ENCODE measurements around the gene ALG12. TPM values are rescaled to one million over a fixed set of nuclear protein-coding genes. Genes with fewer than 3 reads are reported as not detected.
A peak's percentile ranks its signal among the peaks of the same experiment; 100 is the strongest.

The ALG12 gene
- total and polyA plus RNA-seq, 2 experiments from 2014 or later, result 18.7 to 23.3 TPM

- no peaks in the 10 kb centered on the region for H3K79me2 ChIP-seq (replicated peaks; ENCODE audit: insufficient read depth)
- H3K27ac ChIP-seq (ENCODE audit: low read depth), result no peak overlapping the region
- H3K4me3 ChIP-seq, result no peak overlapping the region
- DNase-seq (ENCODE audit: low spot score) (no peak), ATAC-seq (no peak)
- no peak overlapping the region for H2AFZ ChIP-seq
- H3K27me3 Mint-ChIP-seq (ENCODE audit: insufficient read depth, low read depth, poor library complexity), result peaks cover 3% of the 10 kb centered on the region
- no peaks in the 10 kb centered on the region for H4K20me1 ChIP-seq (replicated peaks; ENCODE audit: insufficient read depth)
- no peaks in the 10 kb centered on the region for H3K9me3 Mint-ChIP-seq
- H3K27ac Mint-ChIP-seq, result no peak overlapping the region
- no peak for TF ChIP-seq CTCF (conservative IDR thresholded peaks at IDR 0.05; ENCODE audit: low read depth in 2 of 2)
- no peak for TF ChIP-seq NANOG (IDR thresholded peaks at IDR 0.05; ENCODE audit: borderline replicate concordance)
- no peak for TF ChIP-seq ZNF114 (CRISPR knock-in tag; IDR thresholded peaks at IDR 0.05)
- no peak for TF ChIP-seq EZH2 (IDR thresholded peaks at IDR 0.05; ENCODE audit: low read depth, unreplicated experiment)
- no peaks in the 10 kb centered on the region for H3K36me3 ChIP-seq (ENCODE audit: insufficient read depth)
- no peaks in the 10 kb centered on the region for H3K9me2 ChIP-seq (ENCODE audit: insufficient read depth)
- H3K4me1 Mint-ChIP-seq, result peaks cover 18% of the 10 kb centered on the region
- H3K4me2 ChIP-seq, result no peak overlapping the region
- H3K4me1 ChIP-seq (ENCODE audit: insufficient read depth), result peaks cover 10% of the 10 kb centered on the region; the same call in 1 of the 2 replicates
- H3K36me3 Mint-ChIP-seq (ENCODE audit: low read depth), result no peaks in the 10 kb centered on the region
- H3F3A ChIP-seq (replicated peaks; ENCODE audit: low read depth), result 0 out of 2 replicates have a peak, but pooled peaks cover 2% of the 10 kb centered on the region
- no peaks in the 10 kb centered on the region for H3K27me3 ChIP-seq (ENCODE audit: insufficient read depth)
- no peak overlapping the region for H3K4me3 Mint-ChIP-seq
These were observed 30.1 kb upstream of the ALG12 start for GRCh38 chr22:49948116-49948957.

GRCh38 chr22:49947296-49947622 lies 29.0 kb upstream of the ALG12 start:
- no peak overlapping the region for H3K27ac Mint-ChIP-seq
- peaks cover 16% of the 10 kb centered on the region for H3K4me1 Mint-ChIP-seq
- Histone ChIP-seq H3K4me3 (no peak overlapping the region), H4K20me1 (replicated peaks; ENCODE audit: insufficient read depth) (no peaks in the 10 kb centered on the region), H3K27ac (ENCODE audit: low read depth) (no peak overlapping the region), H3K36me3 (ENCODE audit: insufficient read depth) (no peaks in the 10 kb centered on the region), H3K79me2 (replicated peaks; ENCODE audit: insufficient read depth) (no peaks in the 10 kb centered on the region), H2AFZ (peak overlapping the region; percentile 72; the same call in 1 of the 2 replicates), H3K4me2 (0 out of 2 replicates have a peak overlapping the region, but pooled peaks have one; percentile 20), H3K9me2 (ENCODE audit: insufficient read depth) (no peaks in the 10 kb centered on the region), H3K4me1 (ENCODE audit: insufficient read depth) (peaks cover 10% of the 10 kb centered on the region; the same call in 1 of the 2 replicates), H3K27me3 (ENCODE audit: insufficient read depth) (no peaks in the 10 kb centered on the region), H3F3A (replicated peaks; ENCODE audit: low read depth) (0 out of 2 replicates have a peak, but pooled peaks cover 2% of the 10 kb centered on the region)
- DNase-seq (ENCODE audit: low spot score) (no peak), ATAC-seq (no peak; the same call in 2 of the 3 replicates)
- no peaks in the 10 kb centered on the region for H3K9me3 Mint-ChIP-seq
- no peaks in the 10 kb centered on the region for H3K36me3 Mint-ChIP-seq (ENCODE audit: low read depth)
- peaks cover 3% of the 10 kb centered on the region for H3K27me3 Mint-ChIP-seq (ENCODE audit: insufficient read depth, low read depth, poor library complexity)
- no peak overlapping the region for H3K4me3 Mint-ChIP-seq
- TF ChIP-seq POLR2AphosphoS5 (IDR thresholded peaks at IDR 0.05; ENCODE audit: low read depth) (no peak), STAT1 (IDR thresholded peaks at IDR 0.05; ENCODE audit: unreplicated experiment) (no peak), CREB1 (CRISPR knock-in tag; IDR thresholded peaks at IDR 0.05; ENCODE audit: low read depth) (no peak), ZNF331 (CRISPR knock-in tag; IDR thresholded peaks at IDR 0.05; ENCODE audit: low read depth) (no peak), ETS1 (IDR thresholded peaks at IDR 0.05) (no peak), ZNF462 (CRISPR knock-in tag; IDR thresholded peaks at IDR 0.05) (no peak), ZNF114 (CRISPR knock-in tag; IDR thresholded peaks at IDR 0.05) (no peak)

Measured in GM23338 (cell line).